ENCODE results near the gene TSEN15. TPM values are rescaled to one million over a fixed set of nuclear protein-coding genes. Genes with fewer than 3 reads are reported as not detected.

Gene TSEN15
- total and polyA plus RNA-seq, 2 experiments from 2014 or later = 55.8 TPM

DNA sequence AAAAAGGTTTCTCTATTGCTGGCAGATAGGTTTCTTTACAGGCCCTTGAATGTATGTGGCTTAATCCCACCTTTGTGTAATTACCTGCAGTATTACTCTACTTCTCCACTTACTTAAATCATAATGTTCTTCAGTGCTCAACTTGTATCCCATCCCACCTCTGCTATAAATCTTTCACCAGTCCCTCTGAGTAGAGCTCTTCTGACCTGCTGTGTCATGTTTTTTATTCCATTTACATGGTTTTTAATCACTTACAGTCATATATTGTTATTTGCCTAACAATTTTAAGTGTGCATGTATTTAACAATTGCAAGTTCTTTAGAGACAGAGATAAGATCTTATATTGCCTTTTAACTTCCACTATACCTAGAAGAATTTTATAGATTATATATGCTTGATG is 2.4 kb downstream of the TSEN15 start (continued):
- TF ChIP-seq, protein P1, sequence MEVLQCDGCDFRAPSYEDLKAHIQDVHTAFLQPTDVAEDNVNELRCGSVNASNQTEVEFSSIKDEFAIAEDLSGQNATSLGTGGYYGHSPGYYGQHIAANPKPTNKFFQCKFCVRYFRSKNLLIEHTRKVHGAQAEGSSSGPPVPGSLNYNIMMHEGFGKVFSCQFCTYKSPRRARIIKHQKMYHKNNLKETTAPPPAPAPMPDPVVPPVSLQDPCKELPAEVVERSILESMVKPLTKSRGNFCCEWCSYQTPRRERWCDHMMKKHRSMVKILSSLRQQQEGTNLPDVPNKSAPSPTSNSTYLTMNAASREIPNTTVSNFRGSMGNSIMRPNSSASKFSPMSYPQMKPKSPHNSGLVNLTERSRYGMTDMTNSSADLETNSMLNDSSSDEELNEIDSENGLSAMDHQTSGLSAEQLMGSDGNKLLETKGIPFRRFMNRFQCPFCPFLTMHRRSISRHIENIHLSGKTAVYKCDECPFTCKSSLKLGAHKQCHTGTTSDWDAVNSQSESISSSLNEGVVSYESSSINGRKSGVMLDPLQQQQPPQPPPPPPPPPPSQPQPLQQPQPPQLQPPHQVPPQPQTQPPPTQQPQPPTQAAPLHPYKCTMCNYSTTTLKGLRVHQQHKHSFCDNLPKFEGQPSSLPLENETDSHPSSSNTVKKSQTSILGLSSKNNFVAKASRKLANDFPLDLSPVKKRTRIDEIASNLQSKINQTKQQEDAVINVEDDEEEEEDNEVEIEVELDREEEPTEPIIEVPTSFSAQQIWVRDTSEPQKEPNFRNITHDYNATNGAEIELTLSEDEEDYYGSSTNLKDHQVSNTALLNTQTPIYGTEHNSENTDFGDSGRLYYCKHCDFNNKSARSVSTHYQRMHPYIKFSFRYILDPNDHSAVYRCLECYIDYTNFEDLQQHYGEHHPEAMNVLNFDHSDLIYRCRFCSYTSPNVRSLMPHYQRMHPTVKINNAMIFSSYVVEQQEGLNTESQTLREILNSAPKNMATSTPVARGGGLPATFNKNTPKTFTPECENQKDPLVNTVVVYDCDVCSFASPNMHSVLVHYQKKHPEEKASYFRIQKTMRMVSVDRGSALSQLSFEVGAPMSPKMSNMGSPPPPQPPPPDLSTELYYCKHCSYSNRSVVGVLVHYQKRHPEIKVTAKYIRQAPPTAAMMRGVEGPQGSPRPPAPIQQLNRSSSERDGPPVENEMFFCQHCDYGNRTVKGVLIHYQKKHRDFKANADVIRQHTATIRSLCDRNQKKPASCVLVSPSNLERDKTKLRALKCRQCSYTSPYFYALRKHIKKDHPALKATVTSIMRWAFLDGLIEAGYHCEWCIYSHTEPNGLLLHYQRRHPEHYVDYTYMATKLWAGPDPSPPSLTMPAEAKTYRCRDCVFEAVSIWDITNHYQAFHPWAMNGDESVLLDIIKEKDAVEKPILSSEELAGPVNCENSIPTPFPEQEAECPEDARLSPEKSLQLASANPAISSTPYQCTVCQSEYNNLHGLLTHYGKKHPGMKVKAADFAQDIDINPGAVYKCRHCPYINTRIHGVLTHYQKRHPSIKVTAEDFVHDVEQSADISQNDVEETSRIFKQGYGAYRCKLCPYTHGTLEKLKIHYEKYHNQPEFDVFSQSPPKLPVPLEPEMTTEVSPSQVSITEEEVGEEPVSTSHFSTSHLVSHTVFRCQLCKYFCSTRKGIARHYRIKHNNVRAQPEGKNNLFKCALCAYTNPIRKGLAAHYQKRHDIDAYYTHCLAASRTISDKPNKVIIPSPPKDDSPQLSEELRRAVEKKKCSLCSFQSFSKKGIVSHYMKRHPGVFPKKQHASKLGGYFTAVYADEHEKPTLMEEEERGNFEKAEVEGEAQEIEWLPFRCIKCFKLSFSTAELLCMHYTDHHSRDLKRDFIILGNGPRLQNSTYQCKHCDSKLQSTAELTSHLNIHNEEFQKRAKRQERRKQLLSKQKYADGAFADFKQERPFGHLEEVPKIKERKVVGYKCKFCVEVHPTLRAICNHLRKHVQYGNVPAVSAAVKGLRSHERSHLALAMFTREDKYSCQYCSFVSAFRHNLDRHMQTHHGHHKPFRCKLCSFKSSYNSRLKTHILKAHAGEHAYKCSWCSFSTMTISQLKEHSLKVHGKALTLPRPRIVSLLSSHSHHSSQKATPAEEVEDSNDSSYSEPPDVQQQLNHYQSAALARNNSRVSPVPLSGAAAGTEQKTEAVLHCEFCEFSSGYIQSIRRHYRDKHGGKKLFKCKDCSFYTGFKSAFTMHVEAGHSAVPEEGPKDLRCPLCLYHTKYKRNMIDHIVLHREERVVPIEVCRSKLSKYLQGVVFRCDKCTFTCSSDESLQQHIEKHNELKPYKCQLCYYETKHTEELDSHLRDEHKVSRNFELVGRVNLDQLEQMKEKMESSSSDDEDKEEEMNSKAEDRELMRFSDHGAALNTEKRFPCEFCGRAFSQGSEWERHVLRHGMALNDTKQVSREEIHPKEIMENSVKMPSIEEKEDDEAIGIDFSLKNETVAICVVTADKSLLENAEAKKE (CRISPR knock-in tag; IDR thresholded peaks at IDR 0.05) = no peak
- TF ChIP-seq STAT1 (IDR thresholded peaks at IDR 0.05; ENCODE audit: unreplicated experiment) = no peak
- no peak for TF ChIP-seq ZNF114 (CRISPR knock-in tag; IDR thresholded peaks at IDR 0.05)

DNA sequence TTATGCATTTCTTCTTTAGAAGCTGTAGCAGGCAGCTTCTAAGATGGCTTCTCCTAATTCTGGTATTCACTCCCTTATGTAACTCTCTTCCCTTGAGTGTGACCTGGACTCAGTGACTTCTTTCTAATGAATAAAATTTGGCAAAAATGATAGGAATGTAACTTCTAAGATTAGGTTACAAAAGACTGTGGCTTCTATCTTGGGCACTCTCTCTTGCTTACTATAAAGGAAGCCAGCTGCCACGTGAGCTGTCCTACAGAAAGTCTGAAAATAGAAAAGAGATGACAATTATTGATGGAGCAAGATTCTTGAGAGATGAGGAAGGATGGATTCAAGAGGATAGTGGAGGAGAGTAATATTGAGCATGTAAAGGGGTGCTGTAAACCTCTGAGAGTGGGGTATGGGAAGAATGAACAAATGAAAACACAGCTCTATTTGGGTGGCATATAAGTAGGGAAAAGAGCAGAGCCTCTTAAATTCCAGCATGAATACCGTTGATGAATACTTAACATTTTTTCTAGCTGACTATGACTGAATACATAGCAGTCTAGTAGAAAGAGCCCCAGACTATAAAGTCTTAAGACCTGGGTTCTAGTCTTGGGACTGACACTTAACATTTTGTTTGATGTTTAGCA is 5.5 kb downstream of the TSEN15 start:
- Histone ChIP-seq H3K79me2 (replicated peaks; ENCODE audit: insufficient read depth) (peaks cover 12% of the 10 kb centered on the region; the same call in 1 of the 2 replicates), H2AFZ (no peak overlapping the region)
- ATAC-seq = peak; percentile 25; the same call in 2 of the 3 replicates

More for the DNA sequence above, 5.5 kb downstream of the TSEN15 start:
- TF ChIP-seq EZH2 (IDR thresholded peaks at IDR 0.05; ENCODE audit: low read depth, unreplicated experiment) (no peak), ZNF114 (CRISPR knock-in tag; IDR thresholded peaks at IDR 0.05) (no peak), EZH2phosphoT487 (IDR thresholded peaks at IDR 0.05; ENCODE audit: unreplicated experiment) (no peak), POLR2AphosphoS5 (IDR thresholded peaks at IDR 0.05; ENCODE audit: low read depth) (no peak), STAT1 (IDR thresholded peaks at IDR 0.05; ENCODE audit: unreplicated experiment) (no peak)
- TF ChIP-seq, protein P2, sequence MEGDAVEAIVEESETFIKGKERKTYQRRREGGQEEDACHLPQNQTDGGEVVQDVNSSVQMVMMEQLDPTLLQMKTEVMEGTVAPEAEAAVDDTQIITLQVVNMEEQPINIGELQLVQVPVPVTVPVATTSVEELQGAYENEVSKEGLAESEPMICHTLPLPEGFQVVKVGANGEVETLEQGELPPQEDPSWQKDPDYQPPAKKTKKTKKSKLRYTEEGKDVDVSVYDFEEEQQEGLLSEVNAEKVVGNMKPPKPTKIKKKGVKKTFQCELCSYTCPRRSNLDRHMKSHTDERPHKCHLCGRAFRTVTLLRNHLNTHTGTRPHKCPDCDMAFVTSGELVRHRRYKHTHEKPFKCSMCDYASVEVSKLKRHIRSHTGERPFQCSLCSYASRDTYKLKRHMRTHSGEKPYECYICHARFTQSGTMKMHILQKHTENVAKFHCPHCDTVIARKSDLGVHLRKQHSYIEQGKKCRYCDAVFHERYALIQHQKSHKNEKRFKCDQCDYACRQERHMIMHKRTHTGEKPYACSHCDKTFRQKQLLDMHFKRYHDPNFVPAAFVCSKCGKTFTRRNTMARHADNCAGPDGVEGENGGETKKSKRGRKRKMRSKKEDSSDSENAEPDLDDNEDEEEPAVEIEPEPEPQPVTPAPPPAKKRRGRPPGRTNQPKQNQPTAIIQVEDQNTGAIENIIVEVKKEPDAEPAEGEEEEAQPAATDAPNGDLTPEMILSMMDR (conservative IDR thresholded peaks at IDR 0.05; ENCODE audit: low read depth in 2 of 2) = no peak
- Histone ChIP-seq H3K4me3 (no peak overlapping the region), H4K20me1 (replicated peaks; ENCODE audit: insufficient read depth) (no peaks in the 10 kb centered on the region), H3K4me1 (ENCODE audit: insufficient read depth) (peaks cover 26% of the 10 kb centered on the region), H3K4me2 (peak overlapping the region; percentile 24; the same call in 1 of the 2 replicates), H3K27ac (ENCODE audit: low read depth) (peak overlapping the region; percentile 4; the same call in 1 of the 2 replicates), H3F3A (replicated peaks; ENCODE audit: low read depth) (no peaks in the 10 kb centered on the region), H3K36me3 (ENCODE audit: insufficient read depth) (no peaks in the 10 kb centered on the region; the same call in 1 of the 2 replicates), H3K27me3 (ENCODE audit: insufficient read depth) (no peaks in the 10 kb centered on the region), H3K9me2 (ENCODE audit: insufficient read depth) (no peaks in the 10 kb centered on the region)
- H3K36me3 Mint-ChIP-seq (ENCODE audit: low read depth) = peaks cover 49% of the 10 kb centered on the region
- no peak overlapping the region for H3K27ac Mint-ChIP-seq
- H3K27me3 Mint-ChIP-seq (ENCODE audit: insufficient read depth, low read depth, poor library complexity) = peaks cover 2% of the 10 kb centered on the region
- peaks cover 28% of the 10 kb centered on the region for H3K4me1 Mint-ChIP-seq
- H3K4me3 Mint-ChIP-seq = no peak overlapping the region; the same call in 2 of the 3 replicates
- DNase-seq (ENCODE audit: low spot score) = peak; percentile 64
- peaks cover 11% of the 10 kb centered on the region; the same call in 2 of the 3 replicates for H3K9me3 Mint-ChIP-seq

Measured in GM23338 (cell line).